ENCODE measurements around the gene GNPDA2. TPM values are rescaled to one million over a fixed set of nuclear protein-coding genes. Genes with fewer than 3 reads are reported as not detected.
A peak's percentile ranks its signal among the peaks of the same experiment; 100 is the strongest.

Gene GNPDA2
- total and polyA plus RNA-seq, 9 of the 15 experiments (the other 6 are each of a cell fraction or from before 2014, with no cell fraction given): 10.6 to 20.4 (median 13.0) TPM

- TF ChIP-seq, protein P1, sequence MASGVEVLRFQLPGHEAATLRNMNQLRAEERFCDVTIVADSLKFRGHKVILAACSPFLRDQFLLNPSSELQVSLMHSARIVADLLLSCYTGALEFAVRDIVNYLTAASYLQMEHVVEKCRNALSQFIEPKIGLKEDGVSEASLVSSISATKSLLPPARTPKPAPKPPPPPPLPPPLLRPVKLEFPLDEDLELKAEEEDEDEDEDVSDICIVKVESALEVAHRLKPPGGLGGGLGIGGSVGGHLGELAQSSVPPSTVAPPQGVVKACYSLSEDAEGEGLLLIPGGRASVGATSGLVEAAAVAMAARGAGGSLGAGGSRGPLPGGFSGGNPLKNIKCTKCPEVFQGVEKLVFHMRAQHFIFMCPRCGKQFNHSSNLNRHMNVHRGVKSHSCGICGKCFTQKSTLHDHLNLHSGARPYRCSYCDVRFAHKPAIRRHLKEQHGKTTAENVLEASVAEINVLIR (CRISPR knock-in tag; IDR thresholded peaks at IDR 0.05): peak; percentile 95
- no peak for TF ChIP-seq NR2C2 (CRISPR knock-in tag; IDR thresholded peaks at IDR 0.05)
- TF ChIP-seq NR2C2 (tag; IDR thresholded peaks at IDR 0.05): peak; percentile 72
- TF ChIP-seq PML (IDR thresholded peaks at IDR 0.05; ENCODE audit: low read length): peak; percentile 68; the same call in 1 of the 2 replicates
- TF ChIP-seq, protein P2, sequence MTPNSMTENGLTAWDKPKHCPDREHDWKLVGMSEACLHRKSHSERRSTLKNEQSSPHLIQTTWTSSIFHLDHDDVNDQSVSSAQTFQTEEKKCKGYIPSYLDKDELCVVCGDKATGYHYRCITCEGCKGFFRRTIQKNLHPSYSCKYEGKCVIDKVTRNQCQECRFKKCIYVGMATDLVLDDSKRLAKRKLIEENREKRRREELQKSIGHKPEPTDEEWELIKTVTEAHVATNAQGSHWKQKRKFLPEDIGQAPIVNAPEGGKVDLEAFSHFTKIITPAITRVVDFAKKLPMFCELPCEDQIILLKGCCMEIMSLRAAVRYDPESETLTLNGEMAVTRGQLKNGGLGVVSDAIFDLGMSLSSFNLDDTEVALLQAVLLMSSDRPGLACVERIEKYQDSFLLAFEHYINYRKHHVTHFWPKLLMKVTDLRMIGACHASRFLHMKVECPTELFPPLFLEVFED (CRISPR knock-in tag; conservative IDR thresholded peaks at IDR 0.05): no peak
- TF ChIP-seq NCOA6 (IDR thresholded peaks at IDR 0.05): peak; percentile 97
- peak; percentile 95 for TF ChIP-seq RBFOX2 (IDR thresholded peaks at IDR 0.05; ENCODE audit: low read depth, low read length)
- peak; percentile 83 for TF ChIP-seq L3MBTL2 (IDR thresholded peaks at IDR 0.05)
- TF ChIP-seq FOSL1 (tag; conservative IDR thresholded peaks at IDR 0.05): 0 out of 2 replicates have a peak, but pooled peaks have one; percentile 23
- TF ChIP-seq ZNF184 (CRISPR knock-in tag; IDR thresholded peaks at IDR 0.05): no peak
- peak; percentile 35; the same call in 1 of the 2 replicates for TF ChIP-seq NR1H2 (CRISPR knock-in tag; IDR thresholded peaks at IDR 0.05)
- peak; percentile 66; the same call in 1 of the 2 replicates for TF ChIP-seq JUND (IDR thresholded peaks at IDR 0.05; ENCODE audit: borderline replicate concordance, low read depth, low read length)
- TF ChIP-seq JUND (tag; IDR thresholded peaks at IDR 0.05; ENCODE audit: borderline replicate concordance, low read depth, low read length): no peak; the same call in 2 of the 3 replicates
- no peak for TF ChIP-seq GTF2A2 (tag; IDR thresholded peaks at IDR 0.05)
- TF ChIP-seq GABPB1 (CRISPR knock-in tag; IDR thresholded peaks at IDR 0.05): peak; percentile 72
- peak; percentile 69 for TF ChIP-seq SAP30 (IDR thresholded peaks at IDR 0.05; ENCODE audit: borderline replicate concordance, insufficient read depth, low read depth, low read length, poor library complexity, severe bottlenecking)
Observed at GRCh38 chr4:44678094-44679041, 48.0 kb downstream of the GNPDA2 start, which contains the start of gene GUF1 (continued).

Data from K562 (cell line).